ENCODE measurements around the gene TIGAR.
A peak's percentile ranks its signal among the peaks of the same experiment; 100 is the strongest.

The TIGAR gene

GRCh38 chr12:4327293-4327692, 6.3 kb downstream of the TIGAR start:
- no peaks in the 10 kb centered on the region for H3K4me1 ChIP-seq (ENCODE audit: control insufficient read depth, insufficient read depth, low read length, poor library complexity, severe bottlenecking)
- H3K36me3 ChIP-seq (ENCODE audit: control insufficient read depth, insufficient read depth, low read length) = no peaks in the 10 kb centered on the region
- H3K9me3 ChIP-seq (ENCODE audit: control insufficient read depth, low read length) = no peaks in the 10 kb centered on the region
- H3K27ac ChIP-seq (ENCODE audit: insufficient read depth, low read length, poor library complexity, severe bottlenecking) = no peak overlapping the region
- H3K27me3 ChIP-seq (replicated peaks; ENCODE audit: control insufficient read depth, insufficient read depth, low read length, poor library complexity, severe bottlenecking) = no peaks in the 10 kb centered on the region
- DNase-seq = no peak
- H3K4me3 ChIP-seq (ENCODE audit: insufficient read depth, low read depth, low read length, poor library complexity, severe bottlenecking) = no peak overlapping the region

- Histone ChIP-seq H3K36me3 (ENCODE audit: control insufficient read depth, insufficient read depth, low read length) (no peaks in the 10 kb centered on the region), H3K9me3 (ENCODE audit: control insufficient read depth, low read length) (no peaks in the 10 kb centered on the region), H3K27me3 (replicated peaks; ENCODE audit: control insufficient read depth, insufficient read depth, low read length, poor library complexity, severe bottlenecking) (no peaks in the 10 kb centered on the region), H3K4me1 (ENCODE audit: control insufficient read depth, insufficient read depth, low read length, poor library complexity, severe bottlenecking) (no peaks in the 10 kb centered on the region), H3K4me3 (ENCODE audit: insufficient read depth, low read depth, low read length, poor library complexity, severe bottlenecking) (no peak overlapping the region), H3K27ac (ENCODE audit: insufficient read depth, low read length, poor library complexity, severe bottlenecking) (no peak overlapping the region)
- DNase-seq = no peak
These were observed 9.2 kb downstream of the TIGAR start for GRCh38 chr12:4330203-4330602.

GRCh38 chr12:4331221-4331620, 10.2 kb downstream of the TIGAR start:
- H3K4me1 ChIP-seq (ENCODE audit: control insufficient read depth, insufficient read depth, low read length, poor library complexity, severe bottlenecking) = no peaks in the 10 kb centered on the region
- no peak overlapping the region for H3K4me3 ChIP-seq (ENCODE audit: insufficient read depth, low read depth, low read length, poor library complexity, severe bottlenecking)
- no peaks in the 10 kb centered on the region for H3K27me3 ChIP-seq (replicated peaks; ENCODE audit: control insufficient read depth, insufficient read depth, low read length, poor library complexity, severe bottlenecking)
- H3K27ac ChIP-seq (ENCODE audit: insufficient read depth, low read length, poor library complexity, severe bottlenecking) = no peak overlapping the region
- H3K36me3 ChIP-seq (ENCODE audit: control insufficient read depth, insufficient read depth, low read length) = no peaks in the 10 kb centered on the region
- DNase-seq = no peak
- no peaks in the 10 kb centered on the region for H3K9me3 ChIP-seq (ENCODE audit: control insufficient read depth, low read length)

GRCh38 chr12:4331842-4332241, 10.8 kb downstream of the TIGAR start:
- H3K27me3 ChIP-seq (replicated peaks; ENCODE audit: control insufficient read depth, insufficient read depth, low read length, poor library complexity, severe bottlenecking) = no peaks in the 10 kb centered on the region
- DNase-seq = no peak
- H3K27ac ChIP-seq (ENCODE audit: insufficient read depth, low read length, poor library complexity, severe bottlenecking) = no peak overlapping the region
- H3K36me3 ChIP-seq (ENCODE audit: control insufficient read depth, insufficient read depth, low read length) = no peaks in the 10 kb centered on the region
- no peaks in the 10 kb centered on the region for H3K4me1 ChIP-seq (ENCODE audit: control insufficient read depth, insufficient read depth, low read length, poor library complexity, severe bottlenecking)
- no peaks in the 10 kb centered on the region for H3K9me3 ChIP-seq (ENCODE audit: control insufficient read depth, low read length)
- no peak overlapping the region for H3K4me3 ChIP-seq (ENCODE audit: insufficient read depth, low read depth, low read length, poor library complexity, severe bottlenecking)

- Histone ChIP-seq H3K27me3 (replicated peaks; ENCODE audit: control insufficient read depth, insufficient read depth, low read length, poor library complexity, severe bottlenecking) (no peaks in the 10 kb centered on the region), H3K4me3 (ENCODE audit: insufficient read depth, low read depth, low read length, poor library complexity, severe bottlenecking) (no peak overlapping the region), H3K4me1 (ENCODE audit: control insufficient read depth, insufficient read depth, low read length, poor library complexity, severe bottlenecking) (no peaks in the 10 kb centered on the region), H3K36me3 (ENCODE audit: control insufficient read depth, insufficient read depth, low read length) (peaks cover 2% of the 10 kb centered on the region), H3K9me3 (ENCODE audit: control insufficient read depth, low read length) (no peaks in the 10 kb centered on the region), H3K27ac (ENCODE audit: insufficient read depth, low read length, poor library complexity, severe bottlenecking) (no peak overlapping the region)
- no peak for DNase-seq
These were observed 25.9 kb downstream of the TIGAR start for GRCh38 chr12:4346931-4347330.

GRCh38 chr12:4353785-4354208, 32.8 kb downstream of the TIGAR start:
- no peaks in the 10 kb centered on the region for H3K9me3 ChIP-seq (ENCODE audit: control insufficient read depth, low read length)
- peaks cover 9% of the 10 kb centered on the region for H3K36me3 ChIP-seq (ENCODE audit: control insufficient read depth, insufficient read depth, low read length)
- no peaks in the 10 kb centered on the region for H3K4me1 ChIP-seq (ENCODE audit: control insufficient read depth, insufficient read depth, low read length, poor library complexity, severe bottlenecking)
- no peaks in the 10 kb centered on the region for H3K27me3 ChIP-seq (replicated peaks; ENCODE audit: control insufficient read depth, insufficient read depth, low read length, poor library complexity, severe bottlenecking)
- H3K4me3 ChIP-seq (ENCODE audit: insufficient read depth, low read depth, low read length, poor library complexity, severe bottlenecking) = no peak overlapping the region
- peak; percentile 20 to 35 (median 27) for DNase-seq
- H3K27ac ChIP-seq (ENCODE audit: insufficient read depth, low read length, poor library complexity, severe bottlenecking) = no peak overlapping the region

GRCh38 chr12:4355156-4356040, 34.4 kb downstream of the TIGAR start:
- Histone ChIP-seq H3K4me3 (ENCODE audit: insufficient read depth, low read depth, low read length, poor library complexity, severe bottlenecking) (no peak overlapping the region), H3K27ac (ENCODE audit: insufficient read depth, low read length, poor library complexity, severe bottlenecking) (no peak overlapping the region), H3K36me3 (ENCODE audit: control insufficient read depth, insufficient read depth, low read length) (peaks cover 9% of the 10 kb centered on the region), H3K27me3 (replicated peaks; ENCODE audit: control insufficient read depth, insufficient read depth, low read length, poor library complexity, severe bottlenecking) (no peaks in the 10 kb centered on the region), H3K9me3 (ENCODE audit: control insufficient read depth, low read length) (no peaks in the 10 kb centered on the region), H3K4me1 (ENCODE audit: control insufficient read depth, insufficient read depth, low read length, poor library complexity, severe bottlenecking) (no peaks in the 10 kb centered on the region)
- DNase-seq = no peak

GRCh38 chr12:4356041-4356327, 35.0 kb downstream of the TIGAR start:
- no peaks in the 10 kb centered on the region for H3K4me1 ChIP-seq (ENCODE audit: control insufficient read depth, insufficient read depth, low read length, poor library complexity, severe bottlenecking)
- no peaks in the 10 kb centered on the region for H3K9me3 ChIP-seq (ENCODE audit: control insufficient read depth, low read length)
- H3K27me3 ChIP-seq (replicated peaks; ENCODE audit: control insufficient read depth, insufficient read depth, low read length, poor library complexity, severe bottlenecking) = no peaks in the 10 kb centered on the region
- H3K36me3 ChIP-seq (ENCODE audit: control insufficient read depth, insufficient read depth, low read length) = peaks cover 9% of the 10 kb centered on the region
- H3K4me3 ChIP-seq (ENCODE audit: insufficient read depth, low read depth, low read length, poor library complexity, severe bottlenecking) = no peak overlapping the region
- DNase-seq = peak; percentile 3 to 7 (median 5)
- H3K27ac ChIP-seq (ENCODE audit: insufficient read depth, low read length, poor library complexity, severe bottlenecking) = no peak overlapping the region

- no peaks in the 10 kb centered on the region for H3K9me3 ChIP-seq (ENCODE audit: control insufficient read depth, low read length)
- H3K27ac ChIP-seq (ENCODE audit: insufficient read depth, low read length, poor library complexity, severe bottlenecking) = no peak overlapping the region
- DNase-seq = no peak
- H3K27me3 ChIP-seq (replicated peaks; ENCODE audit: control insufficient read depth, insufficient read depth, low read length, poor library complexity, severe bottlenecking) = no peaks in the 10 kb centered on the region
- H3K4me1 ChIP-seq (ENCODE audit: control insufficient read depth, insufficient read depth, low read length, poor library complexity, severe bottlenecking) = no peaks in the 10 kb centered on the region
- no peaks in the 10 kb centered on the region for H3K36me3 ChIP-seq (ENCODE audit: control insufficient read depth, insufficient read depth, low read length)
- H3K4me3 ChIP-seq (ENCODE audit: insufficient read depth, low read depth, low read length, poor library complexity, severe bottlenecking) = no peak overlapping the region
These were observed 45.1 kb downstream of the TIGAR start for GRCh38 chr12:4366090-4366489.

- Histone ChIP-seq H3K9me3 (ENCODE audit: control insufficient read depth, low read length) (no peaks in the 10 kb centered on the region), H3K27ac (ENCODE audit: insufficient read depth, low read length, poor library complexity, severe bottlenecking) (no peak overlapping the region), H3K4me3 (ENCODE audit: insufficient read depth, low read depth, low read length, poor library complexity, severe bottlenecking) (no peak overlapping the region), H3K27me3 (replicated peaks; ENCODE audit: control insufficient read depth, insufficient read depth, low read length, poor library complexity, severe bottlenecking) (no peaks in the 10 kb centered on the region), H3K4me1 (ENCODE audit: control insufficient read depth, insufficient read depth, low read length, poor library complexity, severe bottlenecking) (no peaks in the 10 kb centered on the region), H3K36me3 (ENCODE audit: control insufficient read depth, insufficient read depth, low read length) (no peaks in the 10 kb centered on the region)
- no peak for DNase-seq
These were observed 48.5 kb downstream of the TIGAR start for GRCh38 chr12:4369548-4369947.
